NCI-H446 (cell line): Measurements from ENCODE around the gene USP26.
"Not testable (repeated sequence)": the region's sequence is repeated elsewhere in the genome, so short reads cannot be mapped to it uniquely, and the experiment has no call there.

Source experiments
- DNase-seq, 2 experiments: peaks; one replicate each; lab custom pipeline; 2025; lab: John Stamatoyannopoulos, UW

The USP26 gene

DNA sequence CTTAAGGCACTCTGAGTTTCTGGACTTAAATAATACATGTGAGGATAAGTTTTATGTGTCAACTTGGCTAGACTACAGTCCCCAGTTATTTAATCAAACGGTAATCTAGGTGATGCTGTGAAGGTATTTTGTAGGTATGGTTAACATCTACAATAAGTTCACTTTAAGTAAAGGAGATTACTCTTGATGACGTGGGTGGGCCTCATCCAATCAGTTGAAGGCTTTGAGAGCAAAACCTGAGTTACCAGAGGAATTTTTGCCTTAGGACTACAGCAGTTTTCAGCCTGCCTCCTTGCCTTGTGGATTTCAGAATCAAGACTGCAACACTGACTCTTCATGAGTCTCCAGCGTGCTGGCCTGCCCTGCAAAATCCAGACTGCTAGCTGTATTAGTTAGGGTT, 78.7 kb downstream of the USP26 start:
- no peak for DNase-seq

GRCh38 chrX:133007458-133007857, 89.5 kb downstream of the USP26 start:
- no peak for DNase-seq

- DNase-seq = no peak
Measured at GRCh38 chrX:133005616-133006015, 91.3 kb downstream of the USP26 start.

DNA sequence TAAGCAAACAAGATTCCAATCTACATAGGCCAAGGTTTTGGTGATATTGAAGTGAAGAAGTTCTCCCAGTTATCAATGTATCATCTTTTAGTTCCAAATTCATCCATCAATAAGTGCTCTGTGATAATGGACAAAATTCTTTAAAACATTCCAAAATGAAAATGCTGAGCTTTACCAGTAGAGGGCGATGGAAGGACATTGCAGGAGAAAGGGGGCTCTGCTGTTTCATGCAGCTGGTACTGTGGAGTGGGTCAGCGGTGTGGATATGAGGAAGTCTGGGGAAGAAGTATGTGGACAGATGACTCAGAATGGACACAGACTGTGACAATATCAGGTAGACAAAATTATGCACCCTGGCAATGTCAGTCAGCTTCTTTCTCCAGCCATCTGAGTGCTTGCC, 91.9 kb downstream of the USP26 start:
- no peak for DNase-seq

GRCh38 chrX:132999209-132999608, 97.7 kb downstream of the USP26 start:
- DNase-seq = no peak

DNA sequence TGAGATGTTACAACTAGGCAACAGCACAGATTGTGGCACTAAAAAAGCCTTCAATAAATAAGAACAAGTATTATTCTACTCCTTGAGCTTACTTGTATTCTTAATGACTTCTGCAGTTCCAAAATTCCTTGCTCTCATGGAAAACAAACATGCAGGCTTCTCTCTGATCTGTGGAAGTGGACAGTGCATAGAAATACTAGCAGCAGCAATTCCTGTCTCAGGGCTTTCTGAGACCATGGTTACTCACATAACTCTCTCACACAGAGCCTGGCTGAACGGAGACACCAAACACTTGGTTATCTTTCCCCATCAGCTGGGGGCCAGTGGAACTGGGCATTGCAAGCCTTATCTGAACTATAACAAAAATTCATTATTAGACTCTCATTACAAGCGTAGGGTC, 106.1 kb downstream of the USP26 start:
- no peak for DNase-seq

- DNase-seq = no peak
Measured at GRCh38 chrX:132986556-132986955, 110.4 kb downstream of the USP26 start.

DNA sequence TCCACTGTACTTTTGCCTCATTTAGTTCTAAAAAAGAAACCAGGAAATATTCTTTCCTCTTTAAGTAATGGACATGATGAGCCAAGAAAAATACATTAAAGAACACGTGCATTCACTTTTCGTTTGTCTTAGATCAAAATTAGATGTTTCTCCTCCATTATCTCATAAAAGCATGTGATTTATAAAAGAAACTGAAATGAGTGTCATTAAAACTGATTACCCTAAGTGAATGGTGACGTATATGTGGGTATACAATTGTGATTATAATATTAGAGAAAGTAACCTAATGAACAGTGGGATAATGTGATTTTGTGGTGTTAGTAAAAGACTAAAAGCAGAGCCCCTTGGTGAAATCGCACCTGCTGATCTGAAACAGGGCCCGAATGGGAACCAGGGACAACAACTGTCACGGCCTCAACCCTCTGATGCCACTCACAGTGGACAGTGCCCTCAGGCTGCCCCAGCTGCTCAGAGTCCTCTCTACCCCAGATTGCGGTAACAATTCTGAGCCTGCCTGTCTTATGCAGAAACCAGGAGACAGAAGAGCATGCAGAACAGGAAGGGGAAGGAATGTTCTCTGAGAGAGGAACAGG, 112.8 kb downstream of the USP26 start:
- no peak for DNase-seq

- no peak for DNase-seq
Measured at GRCh38 chrX:132983496-132983895, 113.4 kb downstream of the USP26 start.

DNA sequence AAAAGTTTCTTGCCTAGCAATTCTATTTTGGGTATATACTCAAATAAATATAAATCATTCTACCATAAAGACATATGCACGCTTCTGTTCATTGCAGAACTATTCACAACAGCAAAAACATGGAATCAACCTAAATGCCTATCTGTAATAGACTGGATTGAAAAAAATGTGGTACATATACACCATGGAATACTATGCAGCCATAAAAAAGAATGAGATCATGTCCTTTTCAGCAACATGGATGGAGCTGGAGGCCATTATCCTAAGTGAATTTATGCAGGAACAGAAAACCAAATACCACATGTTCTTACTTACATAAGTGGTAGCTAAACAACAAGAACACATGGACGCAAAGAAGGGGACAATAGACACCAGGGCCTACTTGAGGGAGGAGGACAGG, 116.9 kb downstream of the USP26 start:
- DNase-seq = not testable (repeated sequence)
